KMS-11 (cell line): ENCODE results near the gene TFAP2D.

Source experiments
- H2AFZ ChIP-seq: fragments of 200-600 bp; sonication (generic); 2 replicates; pipeline ENCODE4 v1.6.1; 2016; ENCODE audit warnings: antibody characterized with exemption, mixed run types, low read depth
- H3K27ac ChIP-seq: fragments of 200-600 bp; sonication (generic); 2 replicates; pipeline ENCODE4 v1.6.1; 2016; ENCODE audit warnings: mild to moderate bottlenecking, mixed run types
- H3K27me3 ChIP-seq: fragments of 200-600 bp; sonication (generic); 2 replicates; pipeline ENCODE4 v1.6.1; 2017; ENCODE audit warnings: mild to moderate bottlenecking, low read depth, mixed run types, moderate library complexity; ENCODE audit not compliant: insufficient read depth
- H3K36me3 ChIP-seq: fragments of 200-600 bp; sonication (generic); 2 replicates; pipeline ENCODE4 v1.6.1; 2017; ENCODE audit warnings: mild to moderate bottlenecking, mixed run types; ENCODE audit not compliant: insufficient read depth
- H3K4me1 ChIP-seq: fragments of 200-600 bp; sonication (generic); 2 replicates; pipeline ENCODE4 v1.6.1; 2016; ENCODE audit warnings: mild to moderate bottlenecking, low read depth, mixed run types; ENCODE audit not compliant: poor library complexity, severe bottlenecking
- H3K4me2 ChIP-seq: fragments of 200-600 bp; sonication (generic); 2 replicates; pipeline ENCODE4 v1.7.0; 2016; ENCODE audit warnings: mild to moderate bottlenecking, mixed run types
- H3K4me3 ChIP-seq: fragments of 200-600 bp; sonication (generic); IDR thresholded peaks from 2 replicates; pipeline ENCODE4 v1.6.1; 2017; ENCODE audit warnings: low read depth, low read length, mixed read lengths; ENCODE audit not compliant: insufficient read depth
- H3K79me2 ChIP-seq: fragments of 200-600 bp; sonication (generic); 2 replicates; pipeline ENCODE4 v1.6.1; 2016; ENCODE audit warnings: low read depth, mixed run types; ENCODE audit not compliant: insufficient read depth
- H3K9ac ChIP-seq: fragments of 200-600 bp; sonication (generic); 2 replicates; pipeline ENCODE4 v1.6.1; 2016; ENCODE audit warnings: mild to moderate bottlenecking, mixed run types
- H4K20me1 ChIP-seq: fragments of 200-600 bp; sonication (generic); 2 replicates; pipeline ENCODE4 v1.6.1; 2016; ENCODE audit warnings: mild to moderate bottlenecking, mixed run types; ENCODE audit not compliant: insufficient read depth
- TF ChIP-seq, protein P1 (sequence below): fragments of 200-600 bp; sonication (generic); conservative IDR thresholded peaks from 2 replicates; pipeline ENCODE4 v1.6.1; 2017; ENCODE audit warnings: low read depth, mild to moderate bottlenecking, antibody characterized with exemption, low read length, moderate library complexity, mixed read lengths

Gene TFAP2D

DNA sequence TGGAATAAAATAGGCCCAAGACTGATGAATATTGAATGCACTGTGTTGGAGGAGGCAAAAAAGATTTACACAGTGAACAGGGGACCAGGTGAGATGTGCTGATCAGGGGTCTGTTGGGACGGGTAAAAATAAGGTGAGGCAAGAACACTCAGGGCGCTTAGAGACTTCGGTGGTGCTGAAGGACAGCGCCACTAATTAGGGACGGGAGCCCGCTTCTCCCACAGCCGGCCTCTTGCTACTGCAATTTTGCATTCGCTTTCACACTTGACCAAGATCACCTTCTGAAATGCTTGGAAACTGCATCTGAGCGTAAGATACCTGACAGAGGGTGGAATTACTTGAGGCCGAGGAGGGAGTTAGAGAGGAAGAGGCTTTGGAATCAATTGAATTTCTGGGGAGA, 7.3 kb downstream of the TFAP2D start:
- no peak overlapping the region for H2AFZ ChIP-seq
- no peak overlapping the region for H3K4me2 ChIP-seq
- no peaks in the 10 kb centered on the region for H3K79me2 ChIP-seq
- H3K27me3 ChIP-seq = no peaks in the 10 kb centered on the region
- no peak overlapping the region for H3K9ac ChIP-seq
- TF ChIP-seq, protein P1, sequence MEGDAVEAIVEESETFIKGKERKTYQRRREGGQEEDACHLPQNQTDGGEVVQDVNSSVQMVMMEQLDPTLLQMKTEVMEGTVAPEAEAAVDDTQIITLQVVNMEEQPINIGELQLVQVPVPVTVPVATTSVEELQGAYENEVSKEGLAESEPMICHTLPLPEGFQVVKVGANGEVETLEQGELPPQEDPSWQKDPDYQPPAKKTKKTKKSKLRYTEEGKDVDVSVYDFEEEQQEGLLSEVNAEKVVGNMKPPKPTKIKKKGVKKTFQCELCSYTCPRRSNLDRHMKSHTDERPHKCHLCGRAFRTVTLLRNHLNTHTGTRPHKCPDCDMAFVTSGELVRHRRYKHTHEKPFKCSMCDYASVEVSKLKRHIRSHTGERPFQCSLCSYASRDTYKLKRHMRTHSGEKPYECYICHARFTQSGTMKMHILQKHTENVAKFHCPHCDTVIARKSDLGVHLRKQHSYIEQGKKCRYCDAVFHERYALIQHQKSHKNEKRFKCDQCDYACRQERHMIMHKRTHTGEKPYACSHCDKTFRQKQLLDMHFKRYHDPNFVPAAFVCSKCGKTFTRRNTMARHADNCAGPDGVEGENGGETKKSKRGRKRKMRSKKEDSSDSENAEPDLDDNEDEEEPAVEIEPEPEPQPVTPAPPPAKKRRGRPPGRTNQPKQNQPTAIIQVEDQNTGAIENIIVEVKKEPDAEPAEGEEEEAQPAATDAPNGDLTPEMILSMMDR = no peak
- H3K4me3 ChIP-seq = no peak overlapping the region
- no peaks in the 10 kb centered on the region for H4K20me1 ChIP-seq
- no peaks in the 10 kb centered on the region for H3K4me1 ChIP-seq
- no peaks in the 10 kb centered on the region for H3K36me3 ChIP-seq
- H3K27ac ChIP-seq = no peak overlapping the region

DNA sequence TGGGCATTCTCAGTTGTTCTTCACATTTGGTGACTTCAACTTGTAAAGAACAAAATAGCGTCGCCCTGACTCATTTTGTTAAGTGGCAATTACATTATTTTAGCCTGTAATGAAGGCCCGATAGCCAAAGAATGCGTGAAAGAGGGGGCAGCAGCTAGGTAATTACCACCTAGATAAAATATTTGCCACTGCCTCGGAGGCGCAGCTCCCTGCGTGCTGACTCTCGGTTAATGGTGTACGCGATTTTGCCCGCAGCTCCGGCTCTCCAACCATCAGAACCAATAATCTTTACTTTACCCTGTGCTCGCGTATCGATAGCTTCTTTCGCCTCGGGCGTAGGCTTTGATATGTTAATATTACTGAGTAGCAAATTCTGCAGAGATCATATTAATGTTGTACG, 8.7 kb downstream of the TFAP2D start:
- Histone ChIP-seq H3K4me1 (no peaks in the 10 kb centered on the region), H3K27me3 (no peaks in the 10 kb centered on the region)

DNA sequence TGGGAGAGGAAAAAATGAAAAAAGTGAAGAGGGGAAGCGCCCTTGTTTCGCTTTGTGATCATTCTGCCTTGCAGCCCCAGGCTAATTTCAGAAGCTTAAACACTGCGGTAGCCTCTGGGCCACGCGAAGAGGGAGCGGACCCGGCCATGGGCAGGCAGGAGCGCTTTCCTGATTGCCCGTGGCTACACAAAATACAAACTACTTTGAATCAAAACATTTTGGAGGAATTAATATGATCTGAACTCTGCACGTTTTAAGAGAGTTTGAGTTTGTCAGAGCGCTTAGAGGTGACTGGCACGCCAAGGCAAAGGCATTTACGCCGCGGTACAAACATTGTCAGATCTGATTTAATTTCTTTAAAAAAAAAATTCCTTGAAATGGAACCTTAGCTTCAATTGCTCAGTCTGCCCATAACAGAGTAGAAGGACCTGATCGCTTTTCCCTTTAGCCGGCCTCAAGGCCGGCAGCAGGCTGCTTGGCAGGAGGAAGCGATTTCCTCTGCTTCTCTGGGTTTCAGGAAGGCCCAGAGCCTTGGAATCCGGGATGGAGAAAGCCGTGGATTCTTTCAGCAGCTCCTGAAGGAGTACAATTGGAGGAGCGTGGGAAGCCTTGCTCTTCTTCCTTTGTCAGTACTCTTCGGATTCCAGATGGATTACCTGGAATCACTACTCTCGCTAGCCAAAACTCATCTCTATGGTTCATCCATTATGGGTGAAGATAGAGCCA, 9.7 kb downstream of the TFAP2D start:
- H3K36me3 ChIP-seq = no peaks in the 10 kb centered on the region
- TF ChIP-seq, protein P1 = no peak
- no peak overlapping the region for H3K4me3 ChIP-seq
- no peaks in the 10 kb centered on the region for H3K4me1 ChIP-seq
- H3K4me2 ChIP-seq = no peak overlapping the region
- no peak overlapping the region for H3K27ac ChIP-seq
- H3K9ac ChIP-seq = no peak overlapping the region
- H4K20me1 ChIP-seq = no peaks in the 10 kb centered on the region
- no peaks in the 10 kb centered on the region for H3K79me2 ChIP-seq
- no peak overlapping the region for H2AFZ ChIP-seq
- H3K27me3 ChIP-seq = no peaks in the 10 kb centered on the region

More for the DNA sequence above, 8.7 kb downstream of the TFAP2D start:
- H3K4me2 ChIP-seq = no peak overlapping the region
- no peak overlapping the region for H3K9ac ChIP-seq
- no peak overlapping the region for H3K4me3 ChIP-seq
- no peaks in the 10 kb centered on the region for H4K20me1 ChIP-seq
- H3K79me2 ChIP-seq = no peaks in the 10 kb centered on the region
- no peaks in the 10 kb centered on the region for H3K36me3 ChIP-seq
- H2AFZ ChIP-seq = no peak overlapping the region
- TF ChIP-seq, protein P1 = no peak
- H3K27ac ChIP-seq = no peak overlapping the region

DNA sequence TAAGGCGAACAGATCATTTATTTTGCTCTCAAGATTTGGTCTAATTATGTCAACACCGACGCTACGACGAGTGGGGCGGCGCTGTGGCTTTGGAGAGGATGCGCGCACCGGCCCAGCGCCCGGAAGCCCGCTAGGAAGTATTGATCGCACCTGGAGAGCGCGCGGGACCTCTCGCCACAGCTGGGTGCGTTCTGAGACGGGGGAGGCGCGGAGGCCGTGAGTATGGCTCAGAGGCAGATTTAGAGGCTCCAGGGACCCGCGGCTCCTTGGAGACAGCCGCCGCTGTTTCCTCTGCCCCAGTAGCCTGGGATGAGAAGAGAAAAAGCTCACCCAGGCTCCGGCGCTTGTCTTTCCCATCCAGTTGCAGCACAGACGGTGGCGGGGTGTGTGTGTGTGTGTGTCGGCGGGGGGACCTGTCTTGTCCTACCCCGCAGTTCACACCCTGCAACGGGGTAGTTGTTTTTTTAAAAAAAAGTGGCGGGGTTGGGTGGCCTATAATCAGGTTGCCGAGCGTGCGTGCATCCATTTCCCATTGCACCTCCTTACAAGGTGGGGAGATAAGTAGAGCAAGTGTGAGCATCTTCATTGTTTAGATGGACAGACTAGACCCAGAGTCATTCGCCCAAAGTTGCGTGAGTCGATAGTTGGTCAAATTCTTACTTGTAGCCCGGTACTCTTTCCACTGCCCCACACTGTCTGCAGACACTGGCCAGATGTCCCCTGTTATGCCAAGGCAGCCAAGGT, 11.2 kb downstream of the TFAP2D start:
- Histone ChIP-seq H3K79me2 (no peaks in the 10 kb centered on the region), H3K4me1 (no peaks in the 10 kb centered on the region), H3K4me3 (no peak overlapping the region), H3K27me3 (no peaks in the 10 kb centered on the region), H3K36me3 (no peaks in the 10 kb centered on the region), H3K4me2 (no peak overlapping the region), H2AFZ (no peak overlapping the region), H3K9ac (no peak overlapping the region), H4K20me1 (no peaks in the 10 kb centered on the region), H3K27ac (no peak overlapping the region)
- TF ChIP-seq, protein P1 = no peak
